Neural crest cell (in vitro differentiated cells): ENCODE results near the gene PDPR. TPM values are rescaled to one million over a fixed set of nuclear protein-coding genes. Genes with fewer than 3 reads are reported as not detected.
"Not testable (repeated sequence)": the region's sequence is repeated elsewhere in the genome, so short reads cannot be mapped to it uniquely, and the experiment has no call there.

Experiments
- DNase-seq: peaks from one replicate; pipeline ENCODE4 v3.0.0; 2021; ENCODE audit warnings: low read depth, mixed read lengths, low spot score
- H3K27ac Mint-ChIP-seq: one replicate; pipeline ENCODE4 v1.8.0; 2021; ENCODE audit warnings: mild to moderate bottlenecking, mixed read lengths; ENCODE audit not compliant: unreplicated experiment
- H3K27me3 Mint-ChIP-seq: 2 replicates; pipeline ENCODE4 v1.8.0; 2021; ENCODE audit warnings: low read depth, mild to moderate bottlenecking, mixed read lengths
- H3K36me3 Mint-ChIP-seq: 2 replicates; pipeline ENCODE4 v1.8.0; 2021; ENCODE audit warnings: low read depth, mild to moderate bottlenecking, mixed read lengths
- H3K4me1 Mint-ChIP-seq: 2 replicates; pipeline ENCODE4 v1.8.0; 2021; ENCODE audit warnings: mixed read lengths
- H3K4me3 Mint-ChIP-seq: one replicate; pipeline ENCODE4 v1.8.0; 2021; ENCODE audit warnings: mild to moderate bottlenecking, mixed read lengths
- H3K9me3 Mint-ChIP-seq: 2 replicates; pipeline ENCODE4 v1.8.0; 2021; ENCODE audit warnings: mixed read lengths
- total RNA-seq: library from RNA; stranded (reverse); gene quantifications from 2 replicates; pipeline ENCODE4 v1.2.1, GENCODE V29; 2021

PDPR gene
- total RNA-seq, 1 donor from 2014 or later, result 25.8 TPM

DNA sequence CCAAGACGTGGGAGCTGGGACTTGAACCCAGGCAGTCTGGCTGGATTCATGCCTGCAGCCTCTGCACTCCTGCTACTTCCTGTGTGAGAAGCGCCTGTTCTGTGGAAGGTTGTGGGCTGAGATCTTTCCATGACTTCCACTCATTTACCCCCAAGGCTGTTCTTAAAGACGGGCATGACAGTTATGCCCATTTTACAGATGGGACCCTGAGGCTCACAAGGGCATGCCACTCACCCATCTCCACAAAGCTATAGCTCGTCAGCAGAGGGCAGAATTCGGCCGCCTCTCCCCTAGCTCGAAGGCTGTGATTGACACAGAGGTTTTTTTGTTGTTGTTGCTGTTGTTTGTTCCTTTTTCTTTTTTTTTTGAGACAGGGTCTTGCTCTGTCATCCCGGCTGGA lies 85.9 kb downstream of the PDPR start:
- H3K27me3 Mint-ChIP-seq, H3K9me3 Mint-ChIP-seq, H3K4me1 Mint-ChIP-seq, DNase-seq, H3K36me3 Mint-ChIP-seq, H3K27ac Mint-ChIP-seq, H3K4me3 Mint-ChIP-seq: not testable (repeated sequence)

DNA sequence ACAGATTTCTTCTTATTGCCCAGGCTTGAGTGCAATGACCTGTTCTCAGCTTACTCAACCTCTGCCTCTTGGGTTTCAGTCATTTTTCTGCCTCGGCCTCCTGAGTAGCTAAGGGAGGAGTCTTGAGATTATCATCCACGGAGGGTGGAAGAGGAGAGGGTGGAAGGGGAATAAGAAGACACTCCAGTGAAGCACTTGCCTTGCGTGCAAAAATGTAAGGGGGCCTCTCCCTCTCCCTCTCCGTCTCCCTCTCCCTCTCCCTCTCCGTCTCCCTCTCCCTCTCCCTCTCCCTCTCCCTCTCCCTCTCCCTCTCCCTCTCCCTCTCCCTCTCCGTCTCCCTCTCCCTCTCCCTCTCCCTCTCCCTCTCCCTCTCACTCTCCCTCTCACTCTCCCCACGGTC lies 89.4 kb downstream of the PDPR start:
- not testable (repeated sequence) for H3K27me3 Mint-ChIP-seq, H3K4me1 Mint-ChIP-seq, DNase-seq, H3K4me3 Mint-ChIP-seq, H3K27ac Mint-ChIP-seq, H3K9me3 Mint-ChIP-seq
- H3K36me3 Mint-ChIP-seq, result peaks cover 16% of the 10 kb centered on the region

DNA sequence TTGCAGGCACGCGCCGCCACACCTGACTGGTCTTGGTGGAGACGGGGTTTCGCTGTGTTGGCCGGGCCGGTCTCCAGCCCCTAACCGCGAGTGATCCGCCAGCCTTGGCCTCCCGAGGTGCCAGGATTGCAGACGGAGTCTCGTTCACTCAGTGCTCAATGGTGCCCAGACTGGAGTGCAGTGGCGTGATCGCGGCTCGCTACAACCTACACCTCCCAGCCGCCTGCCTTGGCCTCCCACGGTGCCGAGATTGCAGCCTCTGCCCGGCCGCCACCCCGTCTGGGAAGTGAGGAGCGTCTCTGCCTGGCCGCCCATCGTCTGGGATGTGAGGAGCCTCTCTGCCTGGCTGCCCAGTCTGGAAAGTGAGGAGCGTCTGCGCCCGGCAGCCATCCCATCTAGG lies 89.9 kb downstream of the PDPR start:
- not testable (repeated sequence) for H3K27ac Mint-ChIP-seq, DNase-seq, H3K4me1 Mint-ChIP-seq, H3K4me3 Mint-ChIP-seq, H3K9me3 Mint-ChIP-seq, H3K27me3 Mint-ChIP-seq
- peaks cover 16% of the 10 kb centered on the region for H3K36me3 Mint-ChIP-seq

DNA sequence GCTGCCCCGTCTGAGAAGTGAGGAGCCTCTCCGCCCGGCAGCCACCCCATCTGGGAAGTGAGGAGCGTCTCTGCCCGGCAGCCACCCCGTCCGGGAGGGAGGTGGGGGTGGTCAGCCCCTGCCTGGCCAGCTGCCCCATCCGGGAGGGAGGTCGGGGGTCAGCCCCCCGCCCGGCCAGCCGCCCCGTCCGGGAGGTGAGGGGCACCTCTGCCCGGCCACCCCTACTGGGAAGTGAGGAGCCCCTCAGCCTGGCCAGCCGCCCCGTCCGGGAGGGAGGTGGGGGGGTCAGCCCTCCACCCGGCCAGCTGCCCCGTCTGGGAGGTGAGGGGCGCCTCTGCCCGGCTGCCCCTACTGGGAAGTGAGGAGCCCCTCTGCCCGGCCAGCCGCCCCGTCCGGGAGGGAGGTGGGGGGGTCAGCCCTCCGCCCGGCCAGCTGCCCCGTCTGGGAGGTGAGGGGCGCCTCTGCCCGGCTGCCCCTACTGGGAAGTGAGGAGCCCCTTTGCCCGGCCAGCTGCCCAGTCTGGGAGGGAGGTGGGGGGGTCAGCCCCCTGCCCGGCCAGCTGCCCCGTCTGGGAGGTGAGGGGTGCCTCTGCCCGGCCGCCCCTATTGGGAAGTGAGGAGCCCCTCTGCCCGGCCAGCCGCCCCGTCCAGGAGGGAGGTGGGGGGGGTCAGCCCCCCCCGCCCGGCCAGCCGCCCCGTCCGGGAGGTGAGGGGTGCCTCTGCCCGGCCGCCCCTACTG lies 90.7 kb downstream of the PDPR start:
- H3K4me1 Mint-ChIP-seq, result not testable (repeated sequence)
- H3K36me3 Mint-ChIP-seq, result peaks cover 20% of the 10 kb centered on the region

DNA sequence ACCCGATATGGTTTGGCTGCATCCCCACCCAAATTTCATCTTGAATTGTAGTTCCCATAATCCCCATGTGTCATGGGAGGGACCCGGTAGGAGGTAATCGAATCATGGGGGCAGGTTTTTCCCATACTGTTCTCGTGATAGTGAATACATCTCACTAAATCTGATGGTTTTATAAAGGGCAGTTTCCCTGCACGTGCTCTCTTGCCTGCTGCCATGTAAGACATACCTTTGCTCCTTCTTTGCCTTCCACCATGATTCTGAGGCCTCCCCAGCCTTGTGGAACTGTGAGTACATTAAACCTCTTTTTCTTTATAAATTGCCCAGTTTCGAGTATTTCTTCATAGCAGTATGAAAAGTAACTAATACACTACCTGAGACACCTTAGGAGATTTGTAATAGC lies 92.2 kb downstream of the PDPR start:
- not testable (repeated sequence) for H3K9me3 Mint-ChIP-seq, H3K4me1 Mint-ChIP-seq, H3K27ac Mint-ChIP-seq, H3K4me3 Mint-ChIP-seq, DNase-seq, H3K27me3 Mint-ChIP-seq
- H3K36me3 Mint-ChIP-seq, result peaks cover 25% of the 10 kb centered on the region

More for the DNA sequence above, 90.7 kb downstream of the PDPR start:
- not testable (repeated sequence) for H3K27me3 Mint-ChIP-seq, H3K4me3 Mint-ChIP-seq, DNase-seq, H3K9me3 Mint-ChIP-seq, H3K27ac Mint-ChIP-seq

Other genes with a start within 250 kb of the PDPR start
- gene CLEC18A, start 163.0 kb upstream of the PDPR start, total RNA-seq, result 3.1 and 3.8 TPM in 2 replicates
- gene CLEC18C, start 59.5 kb downstream of the PDPR start, total RNA-seq, result 0.73 and 1.0 TPM in 2 replicates
- 39.5 and 41.6 TPM in 2 replicates for gene EXOSC6, start 137.6 kb downstream of the PDPR start, total RNA-seq
- 128 and 129 TPM in 2 replicates for gene AARS1, start 175.2 kb downstream of the PDPR start, total RNA-seq
- 39.7 and 45.2 TPM in 2 replicates for gene DDX19B, start 184.9 kb downstream of the PDPR start, total RNA-seq
- gene DDX19A, start 232.6 kb downstream of the PDPR start, total RNA-seq, result 55.2 and 61.8 TPM in 2 replicates